Left lung (tissue), 10 donors: ENCODE data around the gene ENTREP1. TPM values are rescaled to one million over a fixed set of nuclear protein-coding genes. Genes with fewer than 3 reads are reported as not detected.

ENCODE experiments used
- ATAC-seq: fragments of 200-7000 bp; cut with Tn5 transposase; one replicate; pipeline ENCODE4 v1.9.1; 2020; ENCODE audit warnings: moderate library complexity
- DNase-seq, 4 donors: peaks; one replicate each; pipeline ENCODE4 v3.0.0-alpha.2; 2013 to 2020
- H3K27ac ChIP-seq, 2 donors: fragments of 200-600 bp; sonication (generic) in 1 of 2; one replicate each; pipeline versions ENCODE4 v1.5.0 to v1.8.0; 2020 to 2021
- H3K27me3 ChIP-seq, 2 donors: fragments of 200-600 bp; sonication (generic) in 1 of 2; one replicate each; pipeline versions ENCODE4 v1.5.0 to v1.8.0; 2020 to 2021
- H3K36me3 ChIP-seq, 2 donors: fragments of 200-600 bp; sonication (generic) in 1 of 2; one replicate each; pipeline versions ENCODE4 v1.5.0 to v1.8.0; 2020 to 2021
- H3K4me1 ChIP-seq, 2 donors: fragments of 200-600 bp; one replicate each; pipeline ENCODE4 v1.8.0; 2021
- H3K4me3 ChIP-seq, 2 donors: fragments of 200-600 bp; sonication (generic) in 1 of 2; one replicate each; pipeline versions ENCODE4 v1.5.0 to v1.8.0; 2020 to 2021; ENCODE audit warnings: mild to moderate bottlenecking in 1 of 2
- H3K9me3 ChIP-seq, 2 donors: fragments of 200-600 bp; sonication (generic) in 1 of 2; one replicate each; pipeline versions ENCODE4 v1.5.0 to v1.8.0; 2020 to 2021
- CTCF ChIP-seq, 2 donors: fragments of 200-600 bp; sonication (generic) in 1 of 2; IDR thresholded peaks; one replicate each; pipeline versions ENCODE4 v1.5.0 to v1.8.0; 2021; ENCODE audit warnings: antibody characterized with exemption in 2 of 2
- intact Hi-C, 2 donors: fragments of 100-400 bp; cut with DNase I; formaldehyde crosslinking; loops; one replicate each; pipeline versions ENCODE4 v1.11.2 to v1.14.2; 2022
- polyA plus RNA-seq, 6 donors: library from polyadenylated mRNA; unstranded; fragments of 120-200 nt; gene quantifications; one replicate each; pipeline ENCODE4 v1.2.1, GENCODE V29; 2013; ENCODE audit not compliant: insufficient read length in 6 of 6
- total RNA-seq, 2 donors: library from RNA; stranded (reverse); fragmentation: NEBNext Ultra II Directional; extraction: Animal tissue kit (Norgen Biotek cat#: 25700); gene quantifications; one replicate each; pipeline ENCODE4 v1.2.1, GENCODE V29; 2021
- donor health status: DM: no; HTN: yes; CAD: no.
- donor health status: DM: no; HTN: no; CAD: no.

ENTREP1 gene
- total and polyA plus RNA-seq, 8 donors, result 16.8 to 49.7 (median 40.9) TPM

- Histone ChIP-seq H3K27me3 (no peaks in the 10 kb centered on the region), H3K4me3 (no peak overlapping the region), H3K36me3 (no peaks in the 10 kb centered on the region), H3K27ac (no peak overlapping the region), H3K4me1 (no peaks in the 10 kb centered on the region), H3K9me3 (no peaks in the 10 kb centered on the region)
- intact Hi-C loops, result no loop called here
- no peak for TF ChIP-seq CTCF (IDR thresholded peaks at IDR 0.05)
- DNase-seq (peak in 1 of 4 donors; percentile 22), ATAC-seq (no peak)
Observed at GRCh38 chr9:69347607-69348006, 22.6 kb downstream of the ENTREP1 start.

GRCh38 chr9:69351227-69351626 lies 26.2 kb downstream of the ENTREP1 start:
- Histone ChIP-seq H3K27ac (no peak overlapping the region), H3K27me3 (no peaks in the 10 kb centered on the region), H3K4me1 (no peaks in the 10 kb centered on the region), H3K9me3 (no peaks in the 10 kb centered on the region), H3K36me3 (no peaks in the 10 kb centered on the region), H3K4me3 (no peak overlapping the region)
- ATAC-seq (no peak), DNase-seq (no peak)
- TF ChIP-seq CTCF (IDR thresholded peaks at IDR 0.05), result no peak
- intact Hi-C loops, result no loop called here

GRCh38 chr9:69355232-69355631 lies 30.2 kb downstream of the ENTREP1 start:
- H3K4me3 ChIP-seq, result no peak overlapping the region
- no peaks in the 10 kb centered on the region for H3K27me3 ChIP-seq
- no peak for ATAC-seq
- H3K27ac ChIP-seq, result no peak overlapping the region
- H3K36me3 ChIP-seq, result no peaks in the 10 kb centered on the region
- no peak for DNase-seq
- H3K9me3 ChIP-seq, result no peaks in the 10 kb centered on the region
- intact Hi-C loops, result no loop called here
- H3K4me1 ChIP-seq, result no peaks in the 10 kb centered on the region
- no peak for TF ChIP-seq CTCF (IDR thresholded peaks at IDR 0.05)

GRCh38 chr9:69357030-69357775 lies 32.2 kb downstream of the ENTREP1 start:
- Histone ChIP-seq H3K4me3 (no peak overlapping the region), H3K27me3 (no peaks in the 10 kb centered on the region), H3K4me1 (no peaks in the 10 kb centered on the region), H3K27ac (no peak overlapping the region), H3K36me3 (no peaks in the 10 kb centered on the region), H3K9me3 (no peaks in the 10 kb centered on the region)
- DNase-seq (peak in 1 of 4 donors; percentile 41), ATAC-seq (peak; percentile 88)
- TF ChIP-seq CTCF (IDR thresholded peaks at IDR 0.05), result no peak
- intact Hi-C loops, result no loop called here

GRCh38 chr9:69357821-69358220 lies 32.8 kb downstream of the ENTREP1 start:
- DNase-seq, result no peak
- Histone ChIP-seq H3K4me3 (no peak overlapping the region), H3K36me3 (no peaks in the 10 kb centered on the region), H3K4me1 (no peaks in the 10 kb centered on the region), H3K9me3 (no peaks in the 10 kb centered on the region), H3K27me3 (no peaks in the 10 kb centered on the region), H3K27ac (no peak overlapping the region)
- intact Hi-C loops, result no loop called here
- TF ChIP-seq CTCF (IDR thresholded peaks at IDR 0.05), result no peak
- no peak for ATAC-seq
